HG03045 (cell line): Measurements from ENCODE around the gene PPP1R17.

Experiments used
- ATAC-seq: cut with Tn5 transposase; IDR thresholded peaks from one replicate; pipeline ENCODE4 v1.9.1; 2021; ENCODE audit warnings: mild to moderate bottlenecking, moderate library complexity; ENCODE audit not compliant: unreplicated experiment

PPP1R17 gene

DNA sequence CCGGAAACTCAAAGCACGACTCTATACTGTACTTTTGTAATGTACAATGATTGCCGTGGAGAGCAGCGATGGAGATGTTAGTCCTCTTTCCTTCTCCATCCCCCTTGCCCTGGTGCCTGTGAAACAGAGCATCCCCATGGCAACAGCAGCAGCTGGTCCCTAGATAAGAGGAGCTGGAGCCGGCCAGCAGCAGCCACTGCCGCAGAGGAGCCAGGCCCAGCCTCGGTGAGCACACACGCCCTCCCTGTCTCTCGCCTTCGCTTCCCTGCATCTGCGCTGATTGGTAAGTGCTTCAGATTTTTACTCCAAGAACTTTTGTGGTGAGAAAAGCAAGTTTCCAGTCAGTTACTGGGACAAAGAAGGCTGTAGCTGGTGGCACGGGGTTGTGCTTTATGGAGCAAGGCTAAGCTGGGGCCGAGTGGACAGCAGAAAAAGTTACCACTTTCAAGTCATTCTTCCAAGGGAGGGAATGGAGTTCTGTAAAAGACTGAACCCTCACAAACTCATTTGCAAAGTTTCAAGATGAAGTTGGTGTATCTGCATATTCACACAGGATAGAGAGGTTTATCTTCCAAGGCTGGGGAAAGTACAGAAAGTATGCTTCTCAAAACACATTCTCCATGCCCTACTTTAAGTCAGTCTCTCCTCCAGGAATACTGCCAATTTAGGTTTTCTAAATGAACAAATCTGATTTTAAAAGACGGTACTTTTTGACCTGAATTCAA lies at the start of gene PPP1R17:
Gene PPP1R17 (plus strand): TSS at position 192 of the 725 bp plus-strand sequence. CDS start 5,227 bp downstream, outside the sequence.
- no peak for ATAC-seq

- no peak for ATAC-seq
Observed at GRCh38 chr7:31640381-31640780, 46.6 kb upstream of the PPP1R17 start.

- ATAC-seq: no peak
Observed at GRCh38 chr7:31642681-31643115, 44.3 kb upstream of the PPP1R17 start.

DNA sequence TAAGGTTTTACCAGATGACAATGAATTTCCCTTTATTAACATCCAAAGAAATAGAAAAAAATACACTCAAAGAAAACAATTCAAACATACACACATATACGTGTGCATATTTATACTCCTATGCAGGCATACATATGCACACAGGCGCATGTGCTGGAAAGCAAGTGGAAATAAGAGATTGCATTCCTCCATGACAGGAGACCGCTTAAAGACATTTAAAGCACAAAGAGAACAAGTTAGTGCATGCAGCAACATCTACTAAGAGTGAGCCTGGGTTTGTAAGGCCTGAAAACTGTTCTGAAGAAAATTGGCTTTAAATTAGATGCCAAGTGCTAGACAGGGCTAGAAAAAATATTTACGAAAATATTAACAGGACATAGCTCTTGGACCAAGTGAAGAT lies 40.1 kb upstream of the PPP1R17 start:
- no peak for ATAC-seq

DNA sequence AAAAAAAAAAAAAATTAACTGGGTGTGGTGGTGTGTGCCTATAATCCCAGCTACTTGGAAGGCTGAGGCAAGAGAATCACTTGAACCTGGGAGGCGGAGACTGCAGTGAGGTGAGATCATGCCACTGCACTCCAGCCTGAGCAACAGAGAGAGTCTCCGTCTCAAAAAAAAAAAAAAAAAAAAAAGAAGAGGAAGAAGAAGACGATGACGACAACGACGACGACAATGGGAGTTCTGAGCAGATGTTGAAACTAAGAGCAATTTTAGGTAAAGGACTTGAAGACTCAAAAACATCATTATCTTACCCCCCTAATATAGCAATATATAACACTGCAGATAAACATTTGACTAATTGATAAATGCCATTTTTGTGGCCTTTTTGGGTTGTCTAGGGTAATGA lies 39.5 kb upstream of the PPP1R17 start:
- no peak for ATAC-seq

- no peak for ATAC-seq
Observed at GRCh38 chr7:31648288-31648687, 38.7 kb upstream of the PPP1R17 start.

- no peak for ATAC-seq
Observed at GRCh38 chr7:31648880-31649279, 38.1 kb upstream of the PPP1R17 start.

DNA sequence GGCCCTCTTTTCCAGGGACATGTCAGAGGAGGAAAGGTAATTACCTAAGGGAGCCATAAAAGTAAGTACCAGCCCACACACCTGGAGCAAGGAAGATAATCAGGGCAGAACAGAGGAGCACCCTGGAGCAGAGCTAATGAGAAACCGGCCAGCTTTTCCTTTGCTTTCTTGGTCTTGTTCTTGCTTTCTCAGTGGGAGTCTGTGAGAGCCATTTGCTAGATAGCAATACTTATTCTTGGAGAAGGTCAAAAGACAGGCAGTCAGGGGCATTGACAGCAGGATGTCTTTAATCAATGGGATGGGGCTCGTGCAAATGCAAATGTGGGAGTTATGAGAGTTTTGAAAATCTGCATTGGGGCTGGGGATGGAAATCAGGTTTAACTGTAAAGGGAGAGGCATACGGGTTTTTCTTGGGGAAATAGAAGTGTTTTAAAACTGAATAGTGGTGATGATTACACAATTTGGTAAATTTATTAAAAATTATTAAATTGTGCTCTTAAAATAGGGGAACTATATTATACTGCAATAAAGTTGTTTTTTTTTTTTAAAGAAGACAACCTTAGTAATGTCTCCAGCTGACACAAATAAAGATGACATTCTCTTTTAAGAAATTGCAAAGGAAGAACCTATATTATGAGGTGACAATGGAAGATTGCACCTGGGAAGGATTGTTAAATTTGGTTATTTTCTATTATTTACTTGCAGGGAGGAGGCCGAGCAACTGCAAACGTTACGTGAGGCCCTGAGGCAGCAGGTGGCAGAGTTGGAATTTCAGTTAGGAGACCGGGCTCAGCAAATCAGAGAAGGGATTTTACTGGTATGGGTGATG lies 35.6 kb upstream of the PPP1R17 start:
- ATAC-seq: no peak

GRCh38 chr7:31652063-31652326 lies 35.0 kb upstream of the PPP1R17 start:
- ATAC-seq: no peak

GRCh38 chr7:31663072-31663471 lies 23.9 kb upstream of the PPP1R17 start:
- ATAC-seq: no peak

- no peak for ATAC-seq
Observed at GRCh38 chr7:31664890-31665289, 22.1 kb upstream of the PPP1R17 start.

GRCh38 chr7:31665546-31665945 lies 21.5 kb upstream of the PPP1R17 start:
- ATAC-seq: no peak

GRCh38 chr7:31669461-31669860 lies 17.6 kb upstream of the PPP1R17 start:
- ATAC-seq: no peak

DNA sequence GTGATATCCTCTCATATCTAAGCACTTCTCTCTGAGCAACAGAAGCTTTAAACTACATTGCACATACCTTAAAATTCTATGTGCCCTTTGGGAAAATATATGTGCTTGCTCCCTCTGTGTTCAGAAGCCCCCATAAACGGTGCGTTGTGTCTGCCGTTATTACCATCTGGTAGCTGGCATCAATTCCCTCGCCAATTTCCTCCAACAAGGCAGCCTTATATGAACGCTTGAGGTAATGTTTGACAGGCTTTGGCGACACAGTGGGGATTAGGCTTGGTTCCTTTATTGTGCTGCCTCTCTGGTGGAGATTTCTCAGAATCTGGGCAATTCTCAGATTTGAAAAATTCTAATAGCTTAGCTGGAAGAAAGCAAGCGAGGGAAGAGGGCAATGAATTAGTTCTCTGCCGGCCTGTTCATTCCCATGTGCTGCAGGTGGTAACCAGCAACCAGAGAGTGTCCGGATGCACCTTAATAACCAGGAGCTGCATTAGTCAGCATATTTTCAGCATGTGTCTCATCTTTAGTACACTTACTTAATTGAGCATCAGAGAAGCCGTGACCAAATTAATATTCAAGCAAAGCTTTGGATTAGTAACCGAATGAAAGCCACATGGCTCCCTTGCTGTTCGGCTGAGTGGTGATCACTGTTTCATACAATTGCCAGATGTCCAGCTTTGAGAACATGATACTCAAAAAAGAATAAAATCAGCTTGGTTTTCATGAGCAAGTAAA lies 7.3 kb upstream of the PPP1R17 start:
- no peak for ATAC-seq

DNA sequence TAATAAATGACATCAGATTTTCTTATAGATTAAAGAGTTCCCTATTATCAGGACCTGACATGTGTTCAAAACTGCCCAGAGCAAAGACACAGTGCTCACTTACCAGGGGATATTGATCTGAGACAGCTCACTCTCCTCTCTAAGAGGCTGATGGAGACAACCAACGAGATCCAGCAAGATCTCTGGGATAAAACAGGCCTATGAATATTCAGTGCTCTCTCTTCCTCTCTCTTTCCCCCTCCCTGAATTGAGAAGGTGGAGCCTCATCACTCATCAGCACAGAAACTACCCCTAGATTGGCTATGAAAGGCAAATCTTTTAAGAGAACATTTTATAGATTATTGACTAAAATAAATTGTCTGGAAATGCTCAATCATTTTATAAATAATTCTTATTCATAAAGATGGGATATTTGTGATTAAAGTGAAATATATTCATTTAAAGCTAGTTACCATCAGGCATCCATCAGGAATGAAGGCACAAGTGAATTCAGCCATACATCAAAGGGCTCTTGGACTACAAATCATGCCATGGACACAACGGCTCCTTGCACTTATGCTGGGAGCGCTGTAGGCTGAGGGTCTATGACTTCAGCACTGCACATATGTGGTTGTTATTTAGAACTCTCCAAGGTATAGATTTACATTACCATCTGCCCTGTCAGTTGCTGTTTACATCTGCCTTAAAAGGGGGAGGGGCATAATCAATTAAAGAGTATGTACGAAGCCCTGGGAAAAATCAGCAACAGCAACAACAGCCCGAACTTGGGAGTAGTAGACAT lies 3.4 kb upstream of the PPP1R17 start:
- ATAC-seq: no peak

DNA sequence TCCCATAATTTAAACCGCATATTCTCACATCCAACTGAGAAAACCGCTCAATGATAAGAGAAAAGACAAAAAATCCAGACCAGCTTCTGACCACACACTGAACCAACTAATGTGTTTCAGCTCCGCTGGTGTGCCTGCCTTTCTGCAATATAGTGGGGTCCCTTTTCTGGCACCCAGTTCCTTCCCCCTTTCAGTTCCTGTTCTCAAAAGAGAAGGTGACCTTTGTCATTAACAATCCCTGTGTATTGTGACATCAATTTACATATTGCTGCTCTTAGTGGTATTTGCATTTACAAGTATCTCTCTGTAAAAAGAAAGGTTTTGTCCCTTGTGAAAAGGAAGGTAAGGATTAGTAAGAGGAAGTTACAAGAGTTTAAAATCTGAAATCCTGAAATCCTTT lies 1.4 kb downstream of the PPP1R17 start:
- no peak for ATAC-seq

DNA sequence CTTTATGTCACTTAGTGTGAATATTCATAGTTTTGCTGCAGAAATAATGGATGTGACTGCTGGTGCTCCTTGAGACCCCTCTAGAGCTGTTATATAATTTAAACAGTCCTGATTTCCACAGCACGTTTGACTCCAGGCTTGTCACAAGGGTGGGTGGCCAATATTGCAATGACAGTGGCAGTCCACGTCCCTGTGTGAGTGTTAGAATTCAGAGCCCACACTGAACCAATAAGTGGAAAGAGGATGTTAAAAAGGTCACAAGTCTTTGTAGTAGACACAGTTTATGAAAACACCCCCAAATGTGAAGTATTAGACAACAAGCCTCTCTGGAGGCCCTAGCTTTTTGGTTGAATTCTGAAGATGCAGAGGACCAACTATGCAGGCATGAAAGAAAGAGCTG lies 2.0 kb downstream of the PPP1R17 start:
- no peak for ATAC-seq

DNA sequence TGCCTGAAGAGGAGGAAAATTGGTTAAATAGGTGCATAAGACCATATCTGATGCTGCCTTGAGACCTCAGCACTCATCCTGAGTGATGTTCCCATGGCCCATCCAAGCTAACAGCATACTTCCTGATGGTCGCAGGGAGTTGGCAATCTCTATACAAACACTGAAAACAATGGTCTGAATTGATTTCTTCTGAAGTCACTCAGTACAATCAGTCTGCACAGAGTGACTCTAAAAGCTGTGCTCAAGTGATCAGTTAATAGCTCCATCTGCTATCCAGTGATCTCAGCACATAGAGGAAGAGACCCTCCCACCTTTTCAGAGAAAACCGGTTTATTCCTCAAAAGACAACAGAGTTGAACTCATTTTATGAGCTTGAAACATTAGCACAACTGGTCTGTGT lies 3.9 kb downstream of the PPP1R17 start:
- ATAC-seq: no peak

GRCh38 chr7:31692451-31692850 lies 5.4 kb downstream of the PPP1R17 start:
- no peak for ATAC-seq

DNA sequence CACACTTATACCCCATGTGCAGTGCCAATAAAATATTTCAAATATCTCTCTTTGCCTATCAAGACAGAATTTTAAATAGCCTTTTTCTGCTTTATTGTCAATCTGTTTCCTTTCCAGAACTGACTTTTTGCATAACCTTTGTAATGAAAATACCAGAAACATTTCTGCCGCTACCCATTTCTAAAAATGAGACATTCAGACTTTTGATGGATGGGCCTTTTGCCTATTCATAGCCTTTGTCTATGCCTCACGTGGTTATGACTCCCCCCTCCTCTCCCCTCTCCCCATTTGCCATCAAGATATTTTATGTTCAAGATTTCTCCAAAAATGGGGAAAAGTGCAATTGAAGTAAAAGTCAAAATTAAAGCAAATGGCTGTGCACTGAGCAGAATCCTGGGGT lies 5.9 kb downstream of the PPP1R17 start:
- ATAC-seq: no peak
